HepG2 (cell line): Measurements from ENCODE around the gene LTBR. TPM values are rescaled to one million over a fixed set of nuclear protein-coding genes. Genes with fewer than 3 reads are reported as not detected.

Experiments used
- HMGXB4 ChIP-seq, 2 experiments: sonication (generic) in 1 of 2; formaldehyde crosslinking in 1 of 2; IDR thresholded peaks; 2 replicates each; pipeline versions ENCODE4 v1.4.0 to v1.6.1; 2018 to 2020; ENCODE audit warnings: missing genetic modification reagents in 2 of 2, borderline replicate concordance in 1 of 2, low read depth in 1 of 2, mild to moderate bottlenecking in 1 of 2, missing biosample characterization in 1 of 2
- HNRNPUL1 ChIP-seq: fragments of 200-400 bp; formaldehyde crosslinking; IDR thresholded peaks from 2 replicates; pipeline ENCODE4 v1.6.1; 2017; ENCODE audit warnings: low read depth, mild to moderate bottlenecking, low read length, moderate library complexity
- MLX ChIP-seq: IDR thresholded peaks from 2 replicates; pipeline ENCODE4 v1.6.1; 2016
- MZF1 ChIP-seq: sonication (generic); formaldehyde crosslinking; IDR thresholded peaks from 2 replicates; pipeline ENCODE4 v1.8.1; 2023; ENCODE audit warnings: mild to moderate bottlenecking, missing genetic modification reagents, borderline replicate concordance
- NKX3-1 ChIP-seq: sonication (generic); formaldehyde crosslinking; IDR thresholded peaks from 2 replicates; pipeline ENCODE4 v1.5.0; 2020; ENCODE audit warnings: missing genetic modification reagents
- PAX8 ChIP-seq: sonication (generic); formaldehyde crosslinking; IDR thresholded peaks from 2 replicates; pipeline ENCODE4 v1.8.0; 2022; ENCODE audit warnings: mild to moderate bottlenecking, missing genetic modification reagents, borderline replicate concordance
- ZNF337 ChIP-seq: sonication (generic); formaldehyde crosslinking; IDR thresholded peaks from 2 replicates; pipeline ENCODE4 v1.5.1; 2020; ENCODE audit warnings: missing genetic modification reagents, low read depth, mild to moderate bottlenecking, borderline replicate concordance
- ZNF431 ChIP-seq: sonication (generic); formaldehyde crosslinking; IDR thresholded peaks from 2 replicates; pipeline ENCODE4 v1.9.0; 2022; ENCODE audit warnings: missing genetic modification reagents, low read depth, mild to moderate bottlenecking, borderline replicate concordance
- ZNF777 ChIP-seq: sonication (generic); formaldehyde crosslinking; IDR thresholded peaks from 2 replicates; pipeline ENCODE4 v1.4.0; 2020; ENCODE audit warnings: missing genetic modification reagents
- polyA plus RNA-seq, 8 experiments: library from polyadenylated mRNA; depleted of rRNA in 3 of 8; stranded (reverse) in 7 of 8; unstranded in 1 of 8; fragments of >200 nt; fragmentation: Illumina TruSeq in 4 of 8; extraction: Trizol in 4 of 8; gene quantifications; 2 replicates each; pipeline versions ENCODE4 v1.2.1 to v1.2.3, GENCODE V29; 2011 to 2016; ENCODE audit warnings: low read depth in 4 of 8, missing spikeins in 1 of 8, mixed read lengths in 1 of 8; ENCODE audit not compliant: insufficient read depth in 1 of 8
- total RNA-seq, 5 experiments: library from RNA; depleted of rRNA; stranded (reverse); fragments of >200 nt; fragmentation: Illumina TruSeq; extraction: Trizol; gene quantifications; 2 replicates each; pipeline ENCODE4 v1.2.3, GENCODE V29; 2016; ENCODE audit warnings: low read depth in 1 of 5
- TF ChIP-seq, protein P1 (sequence below), 2 experiments: fragments of 450-650 bp in 1 of 2; sonication (generic) in 1 of 2; formaldehyde crosslinking in 1 of 2; IDR thresholded peaks; 2 replicates each; pipeline versions ENCODE4 v1.6.1 to v1.8.0; 2016 to 2022; ENCODE audit warnings: antibody characterized with exemption in 1 of 2, mild to moderate bottlenecking in 1 of 2, missing genetic modification reagents in 1 of 2

The LTBR gene
- total and polyA plus RNA-seq, 2 of the 13 experiments (the other 11 are each of a cell fraction or from before 2014, with no cell fraction given): 31.4 to 34.8 TPM

GRCh38 chr12:6336079-6336888 is 47.7 kb upstream of the LTBR start (continued):
- TF ChIP-seq, protein P1, sequence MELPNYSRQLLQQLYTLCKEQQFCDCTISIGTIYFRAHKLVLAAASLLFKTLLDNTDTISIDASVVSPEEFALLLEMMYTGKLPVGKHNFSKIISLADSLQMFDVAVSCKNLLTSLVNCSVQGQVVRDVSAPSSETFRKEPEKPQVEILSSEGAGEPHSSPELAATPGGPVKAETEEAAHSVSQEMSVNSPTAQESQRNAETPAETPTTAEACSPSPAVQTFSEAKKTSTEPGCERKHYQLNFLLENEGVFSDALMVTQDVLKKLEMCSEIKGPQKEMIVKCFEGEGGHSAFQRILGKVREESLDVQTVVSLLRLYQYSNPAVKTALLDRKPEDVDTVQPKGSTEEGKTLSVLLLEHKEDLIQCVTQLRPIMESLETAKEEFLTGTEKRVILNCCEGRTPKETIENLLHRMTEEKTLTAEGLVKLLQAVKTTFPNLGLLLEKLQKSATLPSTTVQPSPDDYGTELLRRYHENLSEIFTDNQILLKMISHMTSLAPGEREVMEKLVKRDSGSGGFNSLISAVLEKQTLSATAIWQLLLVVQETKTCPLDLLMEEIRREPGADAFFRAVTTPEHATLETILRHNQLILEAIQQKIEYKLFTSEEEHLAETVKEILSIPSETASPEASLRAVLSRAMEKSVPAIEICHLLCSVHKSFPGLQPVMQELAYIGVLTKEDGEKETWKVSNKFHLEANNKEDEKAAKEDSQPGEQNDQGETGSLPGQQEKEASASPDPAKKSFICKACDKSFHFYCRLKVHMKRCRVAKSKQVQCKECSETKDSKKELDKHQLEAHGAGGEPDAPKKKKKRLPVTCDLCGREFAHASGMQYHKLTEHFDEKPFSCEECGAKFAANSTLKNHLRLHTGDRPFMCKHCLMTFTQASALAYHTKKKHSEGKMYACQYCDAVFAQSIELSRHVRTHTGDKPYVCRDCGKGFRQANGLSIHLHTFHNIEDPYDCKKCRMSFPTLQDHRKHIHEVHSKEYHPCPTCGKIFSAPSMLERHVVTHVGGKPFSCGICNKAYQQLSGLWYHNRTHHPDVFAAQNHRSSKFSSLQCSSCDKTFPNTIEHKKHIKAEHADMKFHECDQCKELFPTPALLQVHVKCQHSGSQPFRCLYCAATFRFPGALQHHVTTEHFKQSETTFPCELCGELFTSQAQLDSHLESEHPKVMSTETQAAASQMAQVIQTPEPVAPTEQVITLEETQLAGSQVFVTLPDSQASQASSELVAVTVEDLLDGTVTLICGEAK (IDR thresholded peaks at IDR 0.05): no peak
- TF ChIP-seq, protein P1 (CRISPR knock-in tag; IDR thresholded peaks at IDR 0.05): no peak; the same call in none of the 2 replicates
- TF ChIP-seq ZNF431 (CRISPR knock-in tag) (no peak), MZF1 (CRISPR knock-in tag) (0 out of 2 replicates have a peak, but pooled peaks have one; percentile 81), HNRNPUL1 (no peak), MLX (CRISPR knock-in tag) (no peak; the same call in 1 of the 2 replicates), ZNF777 (CRISPR knock-in tag) (0 out of 2 replicates have a peak, but pooled peaks have one; percentile 7), PAX8 (CRISPR knock-in tag) (no peak), ZNF337 (CRISPR knock-in tag) (no peak), NKX3-1 (CRISPR knock-in tag) (peak; percentile 21; the same call in 1 of the 2 replicates), HMGXB4 (CRISPR knock-in tag; IDR thresholded peaks at IDR 0.05; ENCODE audit: borderline replicate concordance in 1 of 2, low read depth in 1 of 2) (no peak; a peak in 1 of 4 replicates)
